Measurements from ENCODE around the gene HYI. TPM values are rescaled to one million over a fixed set of nuclear protein-coding genes. Genes with fewer than 3 reads are reported as not detected.

HYI gene
- total RNA-seq, 1 donor from 2014 or later = 47.8 TPM

- Mint-ChIP-seq H3K9me3 (ENCODE audit: unreplicated experiment) (no peaks in the 10 kb centered on the region), H3K36me3 (ENCODE audit: low read depth, unreplicated experiment) (no peaks in the 10 kb centered on the region), H3K27ac (ENCODE audit: unreplicated experiment) (no peak overlapping the region), H3K4me3 (ENCODE audit: unreplicated experiment) (no peak overlapping the region), H3K27me3 (ENCODE audit: unreplicated experiment) (no peaks in the 10 kb centered on the region), H3K4me1 (ENCODE audit: unreplicated experiment) (peaks cover 2% of the 10 kb centered on the region)
- no peak for DNase-seq (ENCODE audit: low spot score)
- TF ChIP-seq, protein P1, sequence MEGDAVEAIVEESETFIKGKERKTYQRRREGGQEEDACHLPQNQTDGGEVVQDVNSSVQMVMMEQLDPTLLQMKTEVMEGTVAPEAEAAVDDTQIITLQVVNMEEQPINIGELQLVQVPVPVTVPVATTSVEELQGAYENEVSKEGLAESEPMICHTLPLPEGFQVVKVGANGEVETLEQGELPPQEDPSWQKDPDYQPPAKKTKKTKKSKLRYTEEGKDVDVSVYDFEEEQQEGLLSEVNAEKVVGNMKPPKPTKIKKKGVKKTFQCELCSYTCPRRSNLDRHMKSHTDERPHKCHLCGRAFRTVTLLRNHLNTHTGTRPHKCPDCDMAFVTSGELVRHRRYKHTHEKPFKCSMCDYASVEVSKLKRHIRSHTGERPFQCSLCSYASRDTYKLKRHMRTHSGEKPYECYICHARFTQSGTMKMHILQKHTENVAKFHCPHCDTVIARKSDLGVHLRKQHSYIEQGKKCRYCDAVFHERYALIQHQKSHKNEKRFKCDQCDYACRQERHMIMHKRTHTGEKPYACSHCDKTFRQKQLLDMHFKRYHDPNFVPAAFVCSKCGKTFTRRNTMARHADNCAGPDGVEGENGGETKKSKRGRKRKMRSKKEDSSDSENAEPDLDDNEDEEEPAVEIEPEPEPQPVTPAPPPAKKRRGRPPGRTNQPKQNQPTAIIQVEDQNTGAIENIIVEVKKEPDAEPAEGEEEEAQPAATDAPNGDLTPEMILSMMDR (IDR thresholded peaks at IDR 0.05; ENCODE audit: unreplicated experiment) = no peak
Observed at GRCh38 chr1:43472087-43472462, 18.3 kb upstream of the HYI start.

GRCh38 chr1:43469932-43470331 lies 16.2 kb upstream of the HYI start:
- DNase-seq (ENCODE audit: low spot score) = no peak
- no peaks in the 10 kb centered on the region for H3K36me3 Mint-ChIP-seq (ENCODE audit: low read depth, unreplicated experiment)
- H3K4me3 Mint-ChIP-seq (ENCODE audit: unreplicated experiment) = no peak overlapping the region
- no peaks in the 10 kb centered on the region for H3K9me3 Mint-ChIP-seq (ENCODE audit: unreplicated experiment)
- no peak overlapping the region for H3K27ac Mint-ChIP-seq (ENCODE audit: unreplicated experiment)
- no peaks in the 10 kb centered on the region for H3K27me3 Mint-ChIP-seq (ENCODE audit: unreplicated experiment)
- H3K4me1 Mint-ChIP-seq (ENCODE audit: unreplicated experiment) = peaks cover 7% of the 10 kb centered on the region
- TF ChIP-seq, protein P1 (IDR thresholded peaks at IDR 0.05; ENCODE audit: unreplicated experiment) = no peak

- Mint-ChIP-seq H3K4me1 (ENCODE audit: unreplicated experiment) (peaks cover 7% of the 10 kb centered on the region), H3K9me3 (ENCODE audit: unreplicated experiment) (no peaks in the 10 kb centered on the region), H3K27me3 (ENCODE audit: unreplicated experiment) (no peaks in the 10 kb centered on the region), H3K4me3 (ENCODE audit: unreplicated experiment) (no peak overlapping the region), H3K27ac (ENCODE audit: unreplicated experiment) (no peak overlapping the region), H3K36me3 (ENCODE audit: low read depth, unreplicated experiment) (no peaks in the 10 kb centered on the region)
- TF ChIP-seq, protein P1 (IDR thresholded peaks at IDR 0.05; ENCODE audit: unreplicated experiment) = no peak
- DNase-seq (ENCODE audit: low spot score) = no peak
Observed at GRCh38 chr1:43468414-43468813, 14.7 kb upstream of the HYI start.

DNA sequence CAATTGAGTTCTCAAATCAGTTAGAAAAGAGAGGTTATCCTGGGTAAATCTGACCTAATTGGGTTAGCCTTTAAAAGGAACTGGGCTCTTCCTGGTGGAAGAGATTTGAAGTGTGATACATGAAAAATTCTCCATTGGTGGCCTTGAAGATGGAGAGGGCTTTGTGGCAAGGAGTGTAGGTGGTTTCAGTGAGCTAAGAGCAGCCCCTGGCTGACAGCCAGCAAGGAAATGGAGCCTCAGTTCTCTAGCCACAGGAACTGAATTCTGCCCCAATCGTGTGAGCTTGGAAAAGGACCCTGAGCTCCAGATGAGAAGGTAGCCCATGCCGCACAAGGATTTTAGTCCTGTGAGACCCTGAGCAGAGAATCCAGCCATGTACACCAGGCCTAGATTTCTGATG lies 12.7 kb upstream of the HYI start:
- Mint-ChIP-seq H3K4me3 (ENCODE audit: unreplicated experiment) (no peak overlapping the region), H3K27me3 (ENCODE audit: unreplicated experiment) (no peaks in the 10 kb centered on the region), H3K36me3 (ENCODE audit: low read depth, unreplicated experiment) (peaks cover 2% of the 10 kb centered on the region), H3K4me1 (ENCODE audit: unreplicated experiment) (peaks cover 5% of the 10 kb centered on the region), H3K9me3 (ENCODE audit: unreplicated experiment) (no peaks in the 10 kb centered on the region), H3K27ac (ENCODE audit: unreplicated experiment) (no peak overlapping the region)
- TF ChIP-seq, protein P1 (IDR thresholded peaks at IDR 0.05; ENCODE audit: unreplicated experiment) = no peak
- DNase-seq (ENCODE audit: low spot score) = no peak

- Mint-ChIP-seq H3K4me1 (ENCODE audit: unreplicated experiment) (peaks cover 5% of the 10 kb centered on the region), H3K36me3 (ENCODE audit: low read depth, unreplicated experiment) (peaks cover 4% of the 10 kb centered on the region), H3K27ac (ENCODE audit: unreplicated experiment) (no peak overlapping the region), H3K27me3 (ENCODE audit: unreplicated experiment) (no peaks in the 10 kb centered on the region), H3K9me3 (ENCODE audit: unreplicated experiment) (no peaks in the 10 kb centered on the region), H3K4me3 (ENCODE audit: unreplicated experiment) (no peak overlapping the region)
- TF ChIP-seq, protein P1 (IDR thresholded peaks at IDR 0.05; ENCODE audit: unreplicated experiment) = no peak
- DNase-seq (ENCODE audit: low spot score) = no peak
Observed at GRCh38 chr1:43465505-43466067, 11.9 kb upstream of the HYI start.

All from endothelial cell (in vitro differentiated cells).